Epithelial cell of proximal tubule (primary cell): ENCODE results near the gene RASSF4. TPM values are rescaled to one million over a fixed set of nuclear protein-coding genes. Genes with fewer than 3 reads are reported as not detected.

Experiments used
- DNase-seq: peaks from one replicate; pipeline ENCODE4 v3.0.0-alpha.2; 2011; ENCODE audit warnings: low read depth
- H3K4me3 ChIP-seq: 2 replicates; pipeline ENCODE4 v1.5.1; 2011; ENCODE audit warnings: low read depth, mild to moderate bottlenecking, low read length
- CTCF ChIP-seq: conservative IDR thresholded peaks from 2 replicates; pipeline ENCODE4 v1.5.1; 2012; ENCODE audit warnings: low read depth, mild to moderate bottlenecking, low read length
- total RNA-seq: library from RNA; depleted of rRNA; stranded (reverse); fragments of >200 nt; gene quantifications from 2 replicates; pipeline ENCODE4 v1.2.3, GENCODE V29; 2015

Gene RASSF4
- total RNA-seq, 1 donor from 2014 or later = 23.1 TPM

- DNase-seq = peak; percentile 75
- TF ChIP-seq CTCF = no peak
- H3K4me3 ChIP-seq = no peak overlapping the region
Observed at GRCh38 chr10:44975431-44976331, 16.1 kb downstream of the RASSF4 start.

- H3K4me3 ChIP-seq = peak overlapping the region; percentile 64
- TF ChIP-seq CTCF = no peak
- no peak for DNase-seq
Observed at GRCh38 chr10:44976352-44977198, 17.0 kb downstream of the RASSF4 start.

- no peak for TF ChIP-seq CTCF
- no peak for DNase-seq
- peak overlapping the region; percentile 64 for H3K4me3 ChIP-seq
Observed at GRCh38 chr10:44977287-44978212, 17.9 kb downstream of the RASSF4 start.

GRCh38 chr10:44978213-44978569 is 18.6 kb downstream of the RASSF4 start:
- H3K4me3 ChIP-seq = peak overlapping the region; percentile 64
- no peak for DNase-seq
- no peak for TF ChIP-seq CTCF

- DNase-seq = peak; percentile 86
- H3K4me3 ChIP-seq = peak within 1 kb of the TSS; percentile 64
- TF ChIP-seq CTCF = peak; percentile 24
Observed at GRCh38 chr10:44978570-44979280, 19.1 kb downstream of the RASSF4 start, which contains the start of gene DEPP1. TSS of gene DEPP1 (minus strand) at chr10:44978809. CDS start at chr10:44978030, 779 bp downstream.
